Activated CD4-positive, alpha-beta T cell treated with anti-CD3 and anti-CD28 coated beads, Interleukin-2, amount 50 U/mL, for 1 hour (primary cell): ENCODE measurements around the gene NPIPA5.
"Not testable (repeated sequence)": the region's sequence is repeated elsewhere in the genome, so short reads cannot be mapped to it uniquely, and the experiment has no call there.

Experiments used
- DNase-seq: peaks from one replicate; pipeline ENCODE4 v3.0.0-alpha.2; 2020

Gene NPIPA5

GRCh38 chr16:15388060-15388459 is 10.0 kb upstream of the NPIPA5 start:
- not testable (repeated sequence) for DNase-seq

- not testable (repeated sequence) for DNase-seq
Measured at GRCh38 chr16:15382810-15383209, 4.7 kb upstream of the NPIPA5 start.

- not testable (repeated sequence) for DNase-seq
Measured at GRCh38 chr16:15357495-15357894, 20.6 kb downstream of the NPIPA5 start.

- not testable (repeated sequence) for DNase-seq
Measured at GRCh38 chr16:15354846-15355245, 23.2 kb downstream of the NPIPA5 start.

GRCh38 chr16:15352852-15353251 is 25.2 kb downstream of the NPIPA5 start:
- DNase-seq: not testable (repeated sequence)

- DNase-seq: not testable (repeated sequence)
Measured at GRCh38 chr16:15351745-15352144, 26.3 kb downstream of the NPIPA5 start.

- DNase-seq: not testable (repeated sequence)
Measured at GRCh38 chr16:15351251-15351650, 26.8 kb downstream of the NPIPA5 start.

- DNase-seq: not testable (repeated sequence)
Measured at GRCh38 chr16:15348721-15349120, 29.4 kb downstream of the NPIPA5 start.

GRCh38 chr16:15342337-15342736 is 35.8 kb downstream of the NPIPA5 start:
- DNase-seq: not testable (repeated sequence)

GRCh38 chr16:15338986-15339385 is 39.1 kb downstream of the NPIPA5 start:
- DNase-seq: not testable (repeated sequence)

- DNase-seq: not testable (repeated sequence)
Measured at GRCh38 chr16:15337974-15338605, 40.0 kb downstream of the NPIPA5 start.

GRCh38 chr16:15335609-15336008 is 42.5 kb downstream of the NPIPA5 start:
- DNase-seq: not testable (repeated sequence)

GRCh38 chr16:15333969-15334368 is 44.1 kb downstream of the NPIPA5 start:
- not testable (repeated sequence) for DNase-seq

- not testable (repeated sequence) for DNase-seq
Measured at GRCh38 chr16:15330978-15331377, 47.1 kb downstream of the NPIPA5 start.

GRCh38 chr16:15324954-15325353 is 53.1 kb downstream of the NPIPA5 start:
- DNase-seq: not testable (repeated sequence)

- DNase-seq: not testable (repeated sequence)
Measured at GRCh38 chr16:15323373-15323772, 54.7 kb downstream of the NPIPA5 start.

- not testable (repeated sequence) for DNase-seq
Measured at GRCh38 chr16:15321221-15321620, 56.9 kb downstream of the NPIPA5 start.

GRCh38 chr16:15314562-15314961 is 63.5 kb downstream of the NPIPA5 start:
- DNase-seq: not testable (repeated sequence)
